ENCODE data around the gene MYLK2. TPM values are rescaled to one million over a fixed set of nuclear protein-coding genes. Genes with fewer than 3 reads are reported as not detected.
A peak's percentile ranks its signal among the peaks of the same experiment; 100 is the strongest.

Gene MYLK2
- total and polyA plus RNA-seq, 8 donors, result 1.8 to 10.8 (median 4.3) TPM

DNA sequence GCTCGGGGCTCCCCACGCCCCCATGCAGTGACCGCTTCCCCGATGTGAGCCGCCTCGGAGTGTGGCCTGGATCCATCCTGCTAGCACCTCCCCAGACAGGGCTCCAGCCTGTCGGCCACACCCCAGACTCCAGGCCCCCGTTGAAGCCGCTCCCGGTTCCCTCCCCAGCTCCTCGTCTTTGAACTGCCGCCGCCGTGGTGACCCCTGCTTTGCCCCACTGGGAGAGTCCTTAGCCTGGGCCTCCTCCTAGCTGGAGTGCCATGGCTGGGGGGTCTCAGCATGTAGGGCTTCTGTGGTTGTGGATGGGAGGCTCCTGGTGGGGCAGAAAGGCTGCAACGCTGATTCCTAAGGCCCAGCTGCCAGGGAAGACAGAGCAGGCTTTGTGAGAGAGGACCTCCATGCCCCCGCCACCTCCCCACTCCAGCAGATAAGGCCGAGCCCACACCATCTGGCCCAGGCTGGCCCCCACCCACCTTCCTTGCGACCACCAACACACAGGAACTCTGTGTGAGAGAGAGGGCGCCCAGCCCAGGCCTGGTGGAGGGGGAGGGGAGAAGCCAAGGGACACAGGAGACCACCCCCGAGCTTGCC is 14.9 kb downstream of the MYLK2 start:
- FAIRE-seq (no peak), DNase-seq (peak in 1 of 6 donors; percentile 71), ATAC-seq (no peak)
- no peaks in the 10 kb centered on the region for H3K27me3 ChIP-seq
- H3K4me1 ChIP-seq, result no peaks in the 10 kb centered on the region
- no peak overlapping the region for H3K4me3 ChIP-seq
- intact Hi-C loops (cut with DNase I), result no loop called here
- WGBS, 2 donors, result 80 to 85% methylated on average over 17 to 20 of the region's 20 CpGs
- TF ChIP-seq CTCF (IDR thresholded peaks at IDR 0.05), result no peak
- H3K27ac ChIP-seq, result no peak overlapping the region
- no peaks in the 10 kb centered on the region for H3K9me3 ChIP-seq
- no peaks in the 10 kb centered on the region for H3K36me3 ChIP-seq

DNA sequence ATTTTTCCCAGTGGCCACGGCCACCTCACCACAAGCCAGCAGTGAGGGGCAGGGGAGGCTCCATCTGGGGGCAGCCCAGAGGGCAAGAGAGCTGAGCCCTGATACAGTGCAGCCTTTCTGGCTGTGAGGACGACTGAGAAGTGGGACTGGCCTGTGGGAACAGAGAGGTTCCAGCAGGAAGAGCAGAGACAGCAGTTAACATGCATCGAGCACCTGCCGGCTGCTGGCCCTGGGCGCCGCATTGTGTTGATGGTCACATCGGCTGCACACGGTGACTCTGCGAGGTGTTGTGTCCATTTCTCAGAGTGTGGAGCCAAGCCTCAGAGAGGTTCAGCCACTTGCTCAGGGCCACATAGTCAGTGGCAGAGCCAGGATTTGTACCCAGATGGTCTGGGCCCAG is 16.4 kb downstream of the MYLK2 start:
- DNase-seq (no peak), FAIRE-seq (no peak), ATAC-seq (no peak)
- intact Hi-C loops (cut with DNase I), result no loop called here
- Histone ChIP-seq H3K9me3 (no peaks in the 10 kb centered on the region), H3K27ac (no peak overlapping the region), H3K4me1 (no peaks in the 10 kb centered on the region), H3K4me3 (no peak overlapping the region), H3K27me3 (no peaks in the 10 kb centered on the region), H3K36me3 (no peaks in the 10 kb centered on the region)
- WGBS, 2 donors, result 86 to 89% methylated on average over 9 of the region's 9 CpGs
- no peak for TF ChIP-seq CTCF (IDR thresholded peaks at IDR 0.05)

DNA sequence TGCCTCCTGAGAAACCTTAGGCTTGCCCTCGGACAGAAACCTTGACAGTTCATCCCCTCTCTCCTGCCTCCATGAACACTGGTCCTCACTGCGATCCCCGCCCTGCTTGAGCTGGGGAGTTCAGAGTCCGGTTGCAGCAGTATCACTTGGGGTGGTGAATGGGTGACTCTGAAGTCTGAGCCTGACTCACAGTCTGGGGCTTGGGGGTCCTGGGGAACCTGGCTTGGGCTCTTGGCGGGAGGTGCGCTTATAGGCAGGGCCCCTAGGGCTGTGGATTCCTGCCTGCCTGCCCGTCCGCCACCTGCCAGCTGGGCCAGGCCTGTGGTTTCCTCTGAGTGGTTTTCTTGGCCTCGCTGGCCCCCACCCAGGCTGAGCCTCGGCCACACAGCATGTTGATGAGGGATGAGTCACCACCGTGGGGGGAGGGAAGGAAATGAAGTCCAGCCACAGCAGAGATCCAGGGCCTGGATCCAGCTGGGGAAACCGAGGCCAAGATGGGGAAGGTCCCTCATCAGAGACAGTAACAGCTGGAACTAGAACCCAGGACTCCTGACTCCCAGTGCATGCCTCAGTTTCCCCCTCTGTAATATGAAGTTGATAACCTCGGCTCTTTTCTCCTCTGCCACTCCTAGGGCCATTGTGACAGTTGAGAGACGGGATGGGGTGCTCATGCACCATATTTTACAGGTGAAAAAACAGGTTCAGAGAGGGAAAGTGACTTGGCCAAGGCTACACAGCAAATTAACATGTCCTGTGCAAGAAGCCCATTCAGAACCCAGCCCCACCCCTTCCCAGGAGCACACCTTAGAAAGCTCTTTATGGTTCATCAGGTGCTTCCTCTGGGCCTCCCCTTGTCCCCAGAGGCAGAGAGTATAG is 17.1 kb downstream of the MYLK2 start:
- Histone ChIP-seq H3K9me3 (no peaks in the 10 kb centered on the region), H3K4me1 (no peaks in the 10 kb centered on the region), H3K4me3 (no peak overlapping the region), H3K36me3 (no peaks in the 10 kb centered on the region), H3K27me3 (no peaks in the 10 kb centered on the region), H3K27ac (no peak overlapping the region)
- ATAC-seq, result peak; percentile 58 to 83 (median 71)
- intact Hi-C loops (cut with DNase I), result no loop called here
- WGBS, 2 donors, result 59 to 64% methylated on average over 14 of the region's 14 CpGs
- FAIRE-seq, result no peak
- DNase-seq, result peak in 5 of 6 donors; percentile 28 to 65 (median 53)
- no peak for TF ChIP-seq CTCF (IDR thresholded peaks at IDR 0.05)

- WGBS, 2 donors, result 73 to 74% methylated on average over 5 of the region's 5 CpGs
- H3K27me3 ChIP-seq, result no peaks in the 10 kb centered on the region
- H3K4me1 ChIP-seq, result no peaks in the 10 kb centered on the region
- H3K27ac ChIP-seq, result no peak overlapping the region
- no peaks in the 10 kb centered on the region for H3K9me3 ChIP-seq
- intact Hi-C loops (cut with DNase I), result no loop called here
- H3K4me3 ChIP-seq, result no peak overlapping the region
- FAIRE-seq (no peak), DNase-seq (no peak), ATAC-seq (no peak)
- H3K36me3 ChIP-seq, result no peaks in the 10 kb centered on the region
- TF ChIP-seq CTCF (IDR thresholded peaks at IDR 0.05), result no peak
These were observed 17.9 kb downstream of the MYLK2 start for GRCh38 chr20:31836853-31837608.
